BLaER1 (cell line): ENCODE measurements around the gene PDK4.
A peak's percentile ranks its signal among the peaks of the same experiment; 100 is the strongest.

Source experiments
- H3K27ac ChIP-seq: shearing (Covaris generic); formaldehyde crosslinking; 2 replicates; pipeline ENCODE4 v1.8.1; 2022
- H3K27me3 ChIP-seq: shearing (Covaris generic); formaldehyde crosslinking; 2 replicates; pipeline ENCODE4 v1.8.1; 2022
- H3K36me3 ChIP-seq: shearing (Covaris generic); formaldehyde crosslinking; 2 replicates; pipeline ENCODE4 v1.8.1; 2022
- H3K4me1 ChIP-seq: shearing (Covaris generic); formaldehyde crosslinking; 2 replicates; pipeline ENCODE4 v1.8.1; 2022
- H3K4me2 ChIP-seq: shearing (Covaris generic); formaldehyde crosslinking; 2 replicates; pipeline ENCODE4 v1.8.1; 2022
- H3K4me3 ChIP-seq: shearing (Covaris generic); formaldehyde crosslinking; 2 replicates; pipeline ENCODE4 v1.8.1; 2022
- H3K9ac ChIP-seq: shearing (Covaris generic); formaldehyde crosslinking; 2 replicates; pipeline ENCODE4 v1.8.1; 2022
- H3K9me3 ChIP-seq: shearing (Covaris generic); formaldehyde crosslinking; 2 replicates; pipeline ENCODE4 v1.8.1; 2022
- H4K20me1 ChIP-seq: shearing (Covaris generic); formaldehyde crosslinking; 2 replicates; pipeline ENCODE4 v1.8.1; 2022
- Cebpa-rat ChIP-seq: shearing (Covaris generic); IDR thresholded peaks from 2 replicates; pipeline ENCODE4 v1.8.1; 2022

The PDK4 gene

DNA sequence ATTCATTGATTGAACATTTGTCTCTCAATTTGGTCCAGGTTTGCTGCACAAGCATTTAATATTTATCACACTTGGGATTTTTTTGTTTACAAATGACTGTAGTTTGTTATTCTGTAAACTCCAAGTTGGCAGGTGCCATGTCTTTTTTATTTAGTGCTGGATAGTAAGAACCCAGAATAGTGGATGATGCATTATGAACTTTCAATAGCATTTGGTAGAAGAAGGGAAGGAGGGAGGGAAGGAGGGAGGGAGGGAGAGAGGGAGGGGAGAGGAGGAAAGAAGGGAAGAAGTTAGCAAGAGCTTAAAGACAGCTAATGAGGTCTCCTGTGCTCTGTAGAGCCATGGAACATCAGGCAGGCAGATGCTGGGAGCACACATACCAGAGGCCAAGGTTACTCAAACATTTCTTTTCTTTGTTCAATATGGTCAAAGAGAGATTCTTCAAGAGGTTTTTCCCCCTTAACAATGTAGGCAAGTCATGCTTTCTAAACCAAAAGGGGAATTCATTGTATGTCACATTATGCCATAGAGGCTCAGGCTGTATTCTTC is 25.8 kb upstream of the PDK4 start:
- Histone ChIP-seq H3K9me3 (no peaks in the 10 kb centered on the region), H3K4me2 (no peak overlapping the region), H3K4me3 (no peak overlapping the region), H3K27ac (no peak overlapping the region), H4K20me1 (no peaks in the 10 kb centered on the region), H3K9ac (no peak overlapping the region), H3K36me3 (no peaks in the 10 kb centered on the region), H3K27me3 (no peaks in the 10 kb centered on the region), H3K4me1 (no peaks in the 10 kb centered on the region)
- no peak for TF ChIP-seq Cebpa-rat

DNA sequence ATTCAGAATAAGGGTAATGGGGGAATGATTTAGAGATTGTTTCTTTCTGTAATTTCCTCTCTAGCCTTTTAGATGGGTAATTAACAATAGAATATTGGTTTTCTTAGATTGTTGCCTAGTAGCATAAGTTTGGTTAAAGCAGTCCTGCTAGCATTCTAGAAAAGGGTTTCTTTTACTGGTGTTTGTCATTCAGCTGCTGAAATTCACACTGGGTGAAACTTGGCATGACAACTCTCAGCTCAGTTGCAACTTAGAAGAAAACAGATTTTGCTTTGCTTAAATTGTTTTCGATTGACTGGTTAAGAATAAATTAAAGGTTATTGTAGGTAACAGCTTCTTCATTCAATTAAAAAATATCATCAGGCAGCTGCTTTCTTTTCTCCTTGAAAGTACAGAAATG is 25.1 kb upstream of the PDK4 start:
- H3K36me3 ChIP-seq, result no peaks in the 10 kb centered on the region
- no peaks in the 10 kb centered on the region for H3K9me3 ChIP-seq
- no peaks in the 10 kb centered on the region for H3K27me3 ChIP-seq

DNA sequence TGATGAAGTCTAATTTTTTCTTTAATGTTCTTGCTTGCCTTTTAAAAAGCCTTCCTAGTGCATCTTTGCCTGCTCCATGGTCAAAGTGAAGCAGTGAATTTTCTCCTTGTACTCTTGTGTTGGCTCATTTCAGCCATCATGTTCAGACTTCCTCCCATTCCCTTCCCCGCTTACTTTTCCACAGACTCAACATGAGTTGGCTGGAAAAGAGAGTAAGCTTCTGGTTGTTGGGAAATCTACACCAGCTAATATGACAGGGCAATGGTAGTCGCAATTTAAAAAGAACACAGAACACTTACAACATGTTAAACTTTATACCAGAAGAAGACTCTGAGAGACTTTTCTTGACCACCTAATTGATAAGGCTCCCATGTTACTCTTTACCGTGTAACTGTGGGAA is 24.3 kb upstream of the PDK4 start:
- Histone ChIP-seq H3K27ac (no peak overlapping the region), H3K4me2 (no peak overlapping the region), H3K36me3 (no peaks in the 10 kb centered on the region), H3K4me1 (no peaks in the 10 kb centered on the region), H3K9ac (no peak overlapping the region), H4K20me1 (no peaks in the 10 kb centered on the region), H3K4me3 (no peak overlapping the region), H3K27me3 (no peaks in the 10 kb centered on the region), H3K9me3 (no peaks in the 10 kb centered on the region)
- TF ChIP-seq Cebpa-rat, result no peak

More for the DNA sequence above, 25.1 kb upstream of the PDK4 start:
- TF ChIP-seq Cebpa-rat, result no peak
- Histone ChIP-seq H3K4me2 (no peak overlapping the region), H3K27ac (no peak overlapping the region), H3K4me1 (no peaks in the 10 kb centered on the region), H4K20me1 (no peaks in the 10 kb centered on the region), H3K4me3 (no peak overlapping the region), H3K9ac (no peak overlapping the region)

DNA sequence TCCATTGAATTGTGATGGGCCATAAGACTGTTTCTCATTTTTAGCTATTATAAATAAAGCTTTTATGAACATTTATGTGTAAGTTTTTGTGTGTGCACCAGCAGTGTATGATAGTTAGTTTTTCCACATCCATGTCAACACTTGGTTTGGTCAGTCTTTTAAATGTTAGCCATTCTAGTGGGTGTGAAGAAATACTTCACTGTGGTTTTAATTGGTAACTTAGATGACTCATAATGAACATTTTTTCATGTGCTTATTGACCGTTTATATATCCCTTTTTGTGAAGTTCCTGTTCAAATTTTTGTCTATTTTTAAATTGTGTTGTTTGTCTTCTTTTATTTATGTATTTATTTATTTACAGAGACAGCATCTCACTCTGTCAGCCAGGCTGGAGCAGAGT is 23.6 kb upstream of the PDK4 start:
- H3K9me3 ChIP-seq, result no peaks in the 10 kb centered on the region
- H3K27me3 ChIP-seq, result no peaks in the 10 kb centered on the region
- H3K36me3 ChIP-seq, result no peaks in the 10 kb centered on the region
- no peak overlapping the region for H3K27ac ChIP-seq
- H3K9ac ChIP-seq, result no peak overlapping the region
- no peak overlapping the region for H3K4me3 ChIP-seq
- TF ChIP-seq Cebpa-rat, result no peak
- no peaks in the 10 kb centered on the region for H3K4me1 ChIP-seq
- H4K20me1 ChIP-seq, result no peaks in the 10 kb centered on the region
- no peak overlapping the region for H3K4me2 ChIP-seq

DNA sequence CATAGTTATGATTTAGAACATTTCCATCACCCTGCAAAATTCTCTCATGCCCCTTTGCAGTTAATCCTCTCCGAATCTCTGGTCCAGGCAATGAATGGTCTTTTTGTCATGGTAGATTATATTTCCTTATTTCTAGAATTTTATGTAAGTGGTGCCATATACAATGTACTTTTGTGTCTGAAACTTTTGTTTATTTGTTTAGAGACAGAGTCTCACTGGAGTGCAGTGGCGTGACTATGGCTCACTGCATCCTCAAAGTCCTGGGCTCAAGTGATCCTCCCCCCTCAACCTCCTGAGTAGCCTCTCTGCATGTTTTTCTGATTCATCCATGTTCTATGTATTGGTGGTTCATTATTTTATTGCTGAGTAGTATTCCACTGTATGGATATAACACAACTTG is 23.2 kb upstream of the PDK4 start:
- Histone ChIP-seq H3K4me3 (no peak overlapping the region), H3K27ac (no peak overlapping the region), H4K20me1 (no peaks in the 10 kb centered on the region), H3K9ac (no peak overlapping the region), H3K4me1 (no peaks in the 10 kb centered on the region), H3K27me3 (no peaks in the 10 kb centered on the region), H3K4me2 (no peak overlapping the region), H3K36me3 (no peaks in the 10 kb centered on the region), H3K9me3 (peaks cover under 1% of the 10 kb centered on the region)
- TF ChIP-seq Cebpa-rat, result no peak

DNA sequence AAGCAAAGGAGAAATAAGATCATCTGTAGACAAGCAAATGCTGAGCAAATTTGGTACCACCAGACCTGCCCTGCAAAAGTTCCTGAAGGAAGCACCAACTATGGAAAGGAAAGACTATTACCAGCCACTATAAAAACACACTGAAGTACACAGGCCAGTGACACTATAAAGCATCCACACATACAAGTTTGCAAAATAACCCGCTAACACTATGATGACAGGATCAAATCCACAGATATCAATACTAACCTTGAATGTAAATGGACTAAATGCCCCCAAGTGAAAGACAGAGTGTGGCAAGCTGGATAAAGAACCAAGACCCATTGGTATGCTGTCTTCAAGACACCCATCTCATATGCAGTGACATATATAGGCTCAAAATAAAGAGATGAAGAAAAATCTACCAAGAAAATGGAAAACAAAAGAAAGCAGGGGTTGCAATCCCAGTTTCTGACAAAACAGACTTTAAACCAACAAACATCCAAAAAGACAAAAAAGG is 18.2 kb upstream of the PDK4 start:
- Histone ChIP-seq H3K4me2 (no peak overlapping the region), H3K27me3 (no peaks in the 10 kb centered on the region), H3K4me3 (no peak overlapping the region), H3K4me1 (peaks cover 17% of the 10 kb centered on the region), H3K9ac (no peak overlapping the region), H3K27ac (no peak overlapping the region), H3K36me3 (no peaks in the 10 kb centered on the region), H3K9me3 (peaks cover 13% of the 10 kb centered on the region), H4K20me1 (no peaks in the 10 kb centered on the region)
- no peak for TF ChIP-seq Cebpa-rat

DNA sequence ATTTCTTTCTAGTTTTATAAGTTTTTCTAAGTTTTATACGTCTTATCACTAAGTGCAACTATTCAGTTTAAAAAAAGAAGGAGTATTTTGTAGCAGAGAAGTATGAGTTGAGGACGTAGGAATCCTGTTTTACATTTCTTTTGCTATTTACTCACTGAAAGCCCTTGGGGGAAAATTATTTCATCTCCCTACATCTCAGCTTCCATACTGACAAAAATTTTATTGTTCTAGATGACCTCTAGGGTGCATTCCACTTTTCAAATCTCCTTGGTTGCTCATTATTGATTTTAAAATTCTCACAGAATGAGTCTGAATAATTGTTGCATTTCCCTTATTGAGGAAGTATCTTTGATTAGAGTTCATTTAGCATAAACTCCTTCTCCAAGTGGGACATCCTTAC is 14.9 kb upstream of the PDK4 start:
- H3K4me3 ChIP-seq, result no peak overlapping the region
- H3K27ac ChIP-seq, result no peak overlapping the region
- H3K9me3 ChIP-seq, result peaks cover 16% of the 10 kb centered on the region
- no peak overlapping the region for H3K9ac ChIP-seq
- no peaks in the 10 kb centered on the region for H4K20me1 ChIP-seq
- TF ChIP-seq Cebpa-rat, result no peak
- H3K4me1 ChIP-seq, result peaks cover 46% of the 10 kb centered on the region
- no peak overlapping the region for H3K4me2 ChIP-seq
- H3K27me3 ChIP-seq, result no peaks in the 10 kb centered on the region
- H3K36me3 ChIP-seq, result no peaks in the 10 kb centered on the region

DNA sequence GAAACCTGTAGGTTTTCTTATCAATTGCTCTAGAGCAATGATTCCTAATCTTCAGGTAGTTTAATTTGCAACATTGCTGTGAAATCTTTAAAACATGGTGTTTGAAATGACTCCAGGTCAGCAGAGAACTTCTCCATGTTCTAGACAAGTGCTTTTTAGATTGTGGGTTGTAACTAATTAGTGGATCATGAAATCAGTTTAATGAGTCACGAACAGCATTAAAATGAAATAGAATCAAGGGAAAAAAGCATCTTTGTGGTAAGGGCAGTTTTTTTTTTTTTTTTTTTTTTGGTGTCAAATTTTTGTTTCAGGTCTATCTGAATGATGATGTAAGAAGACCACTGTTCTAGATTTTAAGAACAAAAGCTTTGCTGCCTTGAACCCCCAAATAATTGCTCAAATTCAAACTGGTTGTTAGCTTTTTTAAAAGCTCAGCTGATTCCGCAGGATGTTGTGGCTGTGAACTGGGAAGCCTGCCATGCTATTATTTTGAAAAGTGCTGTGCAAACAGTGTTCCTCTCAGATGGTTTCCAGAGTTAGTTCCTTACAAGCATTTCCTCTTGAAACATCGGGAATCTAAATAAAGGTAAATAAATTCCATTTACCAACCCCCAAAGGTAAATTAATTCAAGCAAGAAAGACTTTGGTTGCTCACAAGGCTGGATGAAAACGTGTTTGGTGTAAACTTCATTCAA is 13.1 kb upstream of the PDK4 start:
- H3K4me3 ChIP-seq, result no peak overlapping the region
- TF ChIP-seq Cebpa-rat, result no peak
- H4K20me1 ChIP-seq, result no peaks in the 10 kb centered on the region
- H3K4me2 ChIP-seq, result peak overlapping the region; percentile 68
- H3K9me3 ChIP-seq, result peaks cover 31% of the 10 kb centered on the region
- H3K4me1 ChIP-seq, result peaks cover 46% of the 10 kb centered on the region
- no peaks in the 10 kb centered on the region for H3K27me3 ChIP-seq
- H3K9ac ChIP-seq, result 0 out of 2 replicates have a peak overlapping the region, but pooled peaks have one; percentile 15
- H3K36me3 ChIP-seq, result no peaks in the 10 kb centered on the region
- H3K27ac ChIP-seq, result peak overlapping the region; percentile 73

DNA sequence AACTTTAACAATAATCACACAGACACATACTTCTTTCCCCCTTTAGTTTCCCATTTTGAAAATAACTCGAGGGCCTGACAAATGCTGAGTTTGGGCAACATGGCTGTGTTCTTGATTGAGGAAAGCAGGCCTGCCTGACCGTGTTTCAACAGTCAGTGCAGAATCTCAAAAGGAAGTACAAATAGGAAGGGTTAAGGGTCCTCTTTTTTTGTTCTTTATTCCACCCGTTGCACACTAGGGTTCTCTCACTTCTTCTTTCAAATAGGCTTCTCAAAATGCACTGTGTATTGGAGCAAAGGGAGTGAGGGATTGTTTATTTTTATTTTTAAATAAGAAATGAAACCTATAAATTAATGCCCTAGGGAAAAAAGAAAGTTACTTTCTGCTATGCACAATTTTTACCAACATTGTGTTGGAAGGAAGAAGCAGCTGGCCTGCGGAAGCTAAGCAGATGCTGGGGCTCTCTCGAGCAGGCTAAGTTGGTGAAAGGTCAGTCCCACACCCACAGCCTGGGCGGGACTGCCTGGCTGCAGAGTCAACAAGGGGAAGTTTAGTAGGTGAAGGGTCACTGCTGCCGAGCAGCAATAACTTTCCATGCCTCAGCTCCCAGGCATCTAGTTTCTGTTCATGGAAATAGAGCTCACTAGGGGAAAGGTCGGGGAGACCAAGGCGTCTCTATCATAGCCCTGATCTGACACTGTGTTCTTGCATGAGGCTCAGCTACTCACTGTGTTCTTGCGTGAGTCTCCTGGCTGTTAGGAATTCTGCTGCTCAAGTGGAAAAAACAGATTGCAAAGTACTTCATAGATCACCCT is 12.2 kb upstream of the PDK4 start:
- Histone ChIP-seq H3K27ac (peak overlapping the region; percentile 73), H3K9me3 (peaks cover 27% of the 10 kb centered on the region), H3K4me2 (peak overlapping the region; percentile 68), H4K20me1 (no peaks in the 10 kb centered on the region), H3K4me3 (peak overlapping the region; percentile 34; the same call in 1 of the 2 replicates), H3K27me3 (no peaks in the 10 kb centered on the region), H3K9ac (peak overlapping the region; percentile 42; the same call in 1 of the 2 replicates), H3K36me3 (no peaks in the 10 kb centered on the region), H3K4me1 (peaks cover 46% of the 10 kb centered on the region)
- no peak for TF ChIP-seq Cebpa-rat

DNA sequence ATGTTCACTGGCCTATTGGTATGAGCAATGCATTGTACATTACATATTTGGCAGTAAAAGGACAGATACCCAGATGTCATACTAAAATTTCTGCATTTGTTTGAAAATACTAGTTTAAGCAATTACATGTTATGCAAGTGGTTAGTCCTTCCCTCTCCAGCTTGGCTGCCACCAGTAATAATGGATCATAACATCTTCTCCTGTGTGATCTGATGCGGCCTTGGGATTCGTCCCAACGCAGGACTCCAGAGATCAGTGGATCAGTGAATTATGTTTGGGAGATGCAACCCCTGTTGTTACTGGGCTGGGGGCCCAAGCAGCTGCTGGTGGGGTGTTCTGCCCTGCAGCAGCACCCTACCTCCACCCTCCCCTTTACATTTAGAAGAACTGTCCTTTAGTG is 11.2 kb upstream of the PDK4 start:
- peaks cover 46% of the 10 kb centered on the region for H3K4me1 ChIP-seq

More for the DNA sequence above, 11.2 kb upstream of the PDK4 start:
- 0 out of 2 replicates have a peak overlapping the region, but pooled peaks have one; percentile 42 for H3K9ac ChIP-seq
- H3K4me2 ChIP-seq, result peak overlapping the region; percentile 68
- H3K9me3 ChIP-seq, result peaks cover 20% of the 10 kb centered on the region
- H4K20me1 ChIP-seq, result no peaks in the 10 kb centered on the region
- H3K27me3 ChIP-seq, result no peaks in the 10 kb centered on the region
- no peaks in the 10 kb centered on the region for H3K36me3 ChIP-seq
- peak overlapping the region; percentile 73 for H3K27ac ChIP-seq
- H3K4me3 ChIP-seq, result no peak overlapping the region
- TF ChIP-seq Cebpa-rat, result no peak
